ENCODE measurements around the gene ALOX5. TPM values are rescaled to one million over a fixed set of nuclear protein-coding genes. Genes with fewer than 3 reads are reported as not detected.
"Not testable (repeated sequence)": the region's sequence is repeated elsewhere in the genome, so short reads cannot be mapped to it uniquely, and the experiment has no call there.

The ALOX5 gene
- total RNA-seq, 1 donor from 2014 or later = 1.6 TPM

- H3K9ac ChIP-seq = no peak overlapping the region
- no peaks in the 10 kb centered on the region for H3K36me3 ChIP-seq
- no peaks in the 10 kb centered on the region for H3K27me3 ChIP-seq
- no peak overlapping the region for H3K4me2 ChIP-seq
- Mint-ChIP-seq H3K4me1 (peaks cover 5% of the 10 kb centered on the region), H3K36me3 (no peaks in the 10 kb centered on the region), H3K4me3 (no peak overlapping the region), H3K9me3 (peaks cover 20% of the 10 kb centered on the region), H3K27me3 (ENCODE audit: insufficient read depth, low read depth) (peaks cover 8% of the 10 kb centered on the region), H3K27ac (no peak overlapping the region)
- H3K27ac ChIP-seq = no peak overlapping the region
- no peaks in the 10 kb centered on the region for H4K20me1 ChIP-seq (ENCODE audit: low read depth)
- H2AFZ ChIP-seq (replicated peaks) = no peak overlapping the region
- no peak overlapping the region for H3K4me3 ChIP-seq
- no peaks in the 10 kb centered on the region for H3K4me1 ChIP-seq
- H3K79me2 ChIP-seq (ENCODE audit: low read depth) = no peaks in the 10 kb centered on the region
- DNase-seq (ENCODE audit: low spot score) = no peak
- H3F3A ChIP-seq (ENCODE audit: low read depth) = no peaks in the 10 kb centered on the region
- H3K9me3 ChIP-seq (ENCODE audit: low read depth) = no peaks in the 10 kb centered on the region
- TF ChIP-seq EZH2 (IDR thresholded peaks at IDR 0.05) = no peak
- no peak for TF ChIP-seq EZH2phosphoT487 (IDR thresholded peaks at IDR 0.05)
- no peak for TF ChIP-seq CTCF (IDR thresholded peaks at IDR 0.05)
These were observed 34.1 kb upstream of the ALOX5 start for GRCh38 chr10:45339894-45340293.

- H3K4me2 ChIP-seq; H3K9me3 ChIP-seq (ENCODE audit: low read depth); H3K27me3 ChIP-seq; H4K20me1 ChIP-seq (ENCODE audit: low read depth); H3K4me1 Mint-ChIP-seq; H3K4me1 ChIP-seq; H3K27ac ChIP-seq; H3F3A ChIP-seq (ENCODE audit: low read depth); H3K9ac ChIP-seq; H3K27ac Mint-ChIP-seq; DNase-seq (ENCODE audit: low spot score); H3K36me3 ChIP-seq; H3K4me3 ChIP-seq; H3K36me3 Mint-ChIP-seq; H3K4me3 Mint-ChIP-seq; H2AFZ ChIP-seq (replicated peaks); H3K27me3 Mint-ChIP-seq (ENCODE audit: insufficient read depth, low read depth); H3K79me2 ChIP-seq (ENCODE audit: low read depth): not testable (repeated sequence)
- peaks cover 22% of the 10 kb centered on the region for H3K9me3 Mint-ChIP-seq
These were observed 33.6 kb upstream of the ALOX5 start for GRCh38 chr10:45340420-45340819.

GRCh38 chr10:45346652-45347335 is 27.2 kb upstream of the ALOX5 start:
- not testable (repeated sequence) for H3K4me2 ChIP-seq; H3K27me3 Mint-ChIP-seq (ENCODE audit: insufficient read depth, low read depth); H3K36me3 ChIP-seq; H3K4me1 Mint-ChIP-seq; H3K27me3 ChIP-seq; H3K4me1 ChIP-seq; H3K9me3 ChIP-seq (ENCODE audit: low read depth); H3K9ac ChIP-seq; H3F3A ChIP-seq (ENCODE audit: low read depth); H3K4me3 Mint-ChIP-seq; H3K36me3 Mint-ChIP-seq; H3K79me2 ChIP-seq (ENCODE audit: low read depth); H3K4me3 ChIP-seq; H3K27ac Mint-ChIP-seq; DNase-seq (ENCODE audit: low spot score); H2AFZ ChIP-seq (replicated peaks); H3K27ac ChIP-seq; H4K20me1 ChIP-seq (ENCODE audit: low read depth)
- H3K9me3 Mint-ChIP-seq = peaks cover 23% of the 10 kb centered on the region

GRCh38 chr10:45347464-45347863 is 26.6 kb upstream of the ALOX5 start:
- H3K27me3 Mint-ChIP-seq (ENCODE audit: insufficient read depth, low read depth); H3K4me1 ChIP-seq; H3K4me2 ChIP-seq; H3K9ac ChIP-seq; H3F3A ChIP-seq (ENCODE audit: low read depth); H3K9me3 ChIP-seq (ENCODE audit: low read depth); H3K4me3 ChIP-seq; H3K27ac Mint-ChIP-seq; H2AFZ ChIP-seq (replicated peaks); H4K20me1 ChIP-seq (ENCODE audit: low read depth); H3K36me3 ChIP-seq; H3K27ac ChIP-seq; H3K4me1 Mint-ChIP-seq; H3K36me3 Mint-ChIP-seq; H3K79me2 ChIP-seq (ENCODE audit: low read depth); DNase-seq (ENCODE audit: low spot score); H3K27me3 ChIP-seq; H3K4me3 Mint-ChIP-seq: not testable (repeated sequence)
- H3K9me3 Mint-ChIP-seq = peaks cover 23% of the 10 kb centered on the region

GRCh38 chr10:45348196-45348765 is 25.7 kb upstream of the ALOX5 start:
- not testable (repeated sequence) for H3K4me3 ChIP-seq; H4K20me1 ChIP-seq (ENCODE audit: low read depth); H3K4me3 Mint-ChIP-seq; H3K27me3 ChIP-seq; H3K36me3 Mint-ChIP-seq; H3F3A ChIP-seq (ENCODE audit: low read depth); H3K4me1 Mint-ChIP-seq; H3K27ac Mint-ChIP-seq; H3K4me1 ChIP-seq; H2AFZ ChIP-seq (replicated peaks); H3K36me3 ChIP-seq; H3K27me3 Mint-ChIP-seq (ENCODE audit: insufficient read depth, low read depth); H3K27ac ChIP-seq; H3K79me2 ChIP-seq (ENCODE audit: low read depth); H3K9ac ChIP-seq; H3K9me3 ChIP-seq (ENCODE audit: low read depth); DNase-seq (ENCODE audit: low spot score); H3K4me2 ChIP-seq
- H3K9me3 Mint-ChIP-seq = peaks cover 17% of the 10 kb centered on the region
